OCI-LY1 (cell line): Measurements from ENCODE around the gene CLTRN.

Experiments used
- H2AFZ ChIP-seq: fragments of 200-600 bp; sonication (generic), shearing (Covaris generic); 2 replicates; pipeline ENCODE4 v1.6.0; 2014; ENCODE audit warnings: antibody characterized with exemption, mild to moderate bottlenecking, low read length
- H3F3A ChIP-seq: fragments of 200-600 bp; sonication (generic), shearing (Covaris generic); 2 replicates; pipeline ENCODE4 v1.6.0; 2014; ENCODE audit warnings: mild to moderate bottlenecking, antibody characterized with exemption, low read length, moderate library complexity; ENCODE audit not compliant: insufficient read depth
- H3K27ac ChIP-seq: fragments of 200-600 bp; sonication (generic); 2 replicates; pipeline ENCODE4 v1.5.1; 2014; ENCODE audit warnings: low read length, mixed run types, mild to moderate bottlenecking, low read depth; ENCODE audit not compliant: poor library complexity, severe bottlenecking
- H3K27me3 ChIP-seq: fragments of 200-600 bp; sonication (generic); 2 replicates; pipeline ENCODE4 v1.6.0; 2014; ENCODE audit warnings: antibody characterized with exemption, mild to moderate bottlenecking, low read length, moderate library complexity; ENCODE audit not compliant: insufficient read depth
- H3K36me3 ChIP-seq: fragments of 200-600 bp; sonication (generic); 2 replicates; pipeline ENCODE4 v1.6.1; 2014; ENCODE audit warnings: mild to moderate bottlenecking, antibody characterized with exemption, low read length, moderate library complexity, mixed read lengths; ENCODE audit not compliant: insufficient read depth
- H3K4me1 ChIP-seq: fragments of 200-600 bp; sonication (generic); 2 replicates; pipeline ENCODE4 v1.5.1; 2014; ENCODE audit warnings: mild to moderate bottlenecking, low read length, moderate library complexity; ENCODE audit not compliant: insufficient read depth, severe bottlenecking
- H3K4me2 ChIP-seq: fragments of 200-600 bp; sonication (generic), shearing (Covaris generic); 2 replicates; pipeline ENCODE4 v1.6.1; 2014; ENCODE audit warnings: low read length
- H3K4me3 ChIP-seq: fragments of 200-600 bp; sonication (generic); 2 replicates; pipeline ENCODE4 v1.5.1; 2014; ENCODE audit warnings: low read length, low read depth, mild to moderate bottlenecking, mixed read lengths; ENCODE audit not compliant: poor library complexity, severe bottlenecking
- H3K79me2 ChIP-seq: fragments of 200-600 bp; shearing (Covaris generic); 2 replicates; pipeline ENCODE4 v1.6.1; 2016; ENCODE audit warnings: mixed run types, low read length, mixed read lengths; ENCODE audit not compliant: insufficient read depth
- H3K9ac ChIP-seq: fragments of 200-600 bp; sonication (generic), shearing (Covaris generic); 2 replicates; pipeline ENCODE4 v1.6.1; 2014; ENCODE audit warnings: mild to moderate bottlenecking, low read length, mixed read lengths
- H3K9me2 ChIP-seq: fragments of 200-600 bp; sonication (generic), shearing (Covaris generic); 2 replicates; pipeline ENCODE4 v1.6.1; 2014; ENCODE audit warnings: low read depth, mild to moderate bottlenecking, low read length, mixed read lengths
- H3K9me3 ChIP-seq: fragments of 200-600 bp; shearing (Covaris generic); 2 replicates; pipeline ENCODE4 v1.6.1; 2014; ENCODE audit warnings: low read length, mixed read lengths
- H4K20me1 ChIP-seq: fragments of 200-600 bp; sonication (generic), shearing (Covaris generic); 2 replicates; pipeline ENCODE4 v1.6.0; 2016; ENCODE audit warnings: mild to moderate bottlenecking, low read length; ENCODE audit not compliant: insufficient read depth
- EZH2 ChIP-seq: fragments of 200-600 bp; sonication (generic), shearing (Covaris generic); IDR thresholded peaks from 2 replicates; pipeline ENCODE4 v1.8.0; 2017; ENCODE audit warnings: borderline replicate concordance, mixed run types, mild to moderate bottlenecking, antibody characterized with exemption, low read length, moderate library complexity, mixed read lengths
- TF ChIP-seq, protein P1 (sequence below): fragments of 200-600 bp; sonication (generic), shearing (Covaris generic); IDR thresholded peaks from 2 replicates; pipeline ENCODE4 v1.5.1; 2017; ENCODE audit warnings: mild to moderate bottlenecking, antibody characterized with exemption, low read length, moderate library complexity, mixed read lengths

The CLTRN gene

DNA sequence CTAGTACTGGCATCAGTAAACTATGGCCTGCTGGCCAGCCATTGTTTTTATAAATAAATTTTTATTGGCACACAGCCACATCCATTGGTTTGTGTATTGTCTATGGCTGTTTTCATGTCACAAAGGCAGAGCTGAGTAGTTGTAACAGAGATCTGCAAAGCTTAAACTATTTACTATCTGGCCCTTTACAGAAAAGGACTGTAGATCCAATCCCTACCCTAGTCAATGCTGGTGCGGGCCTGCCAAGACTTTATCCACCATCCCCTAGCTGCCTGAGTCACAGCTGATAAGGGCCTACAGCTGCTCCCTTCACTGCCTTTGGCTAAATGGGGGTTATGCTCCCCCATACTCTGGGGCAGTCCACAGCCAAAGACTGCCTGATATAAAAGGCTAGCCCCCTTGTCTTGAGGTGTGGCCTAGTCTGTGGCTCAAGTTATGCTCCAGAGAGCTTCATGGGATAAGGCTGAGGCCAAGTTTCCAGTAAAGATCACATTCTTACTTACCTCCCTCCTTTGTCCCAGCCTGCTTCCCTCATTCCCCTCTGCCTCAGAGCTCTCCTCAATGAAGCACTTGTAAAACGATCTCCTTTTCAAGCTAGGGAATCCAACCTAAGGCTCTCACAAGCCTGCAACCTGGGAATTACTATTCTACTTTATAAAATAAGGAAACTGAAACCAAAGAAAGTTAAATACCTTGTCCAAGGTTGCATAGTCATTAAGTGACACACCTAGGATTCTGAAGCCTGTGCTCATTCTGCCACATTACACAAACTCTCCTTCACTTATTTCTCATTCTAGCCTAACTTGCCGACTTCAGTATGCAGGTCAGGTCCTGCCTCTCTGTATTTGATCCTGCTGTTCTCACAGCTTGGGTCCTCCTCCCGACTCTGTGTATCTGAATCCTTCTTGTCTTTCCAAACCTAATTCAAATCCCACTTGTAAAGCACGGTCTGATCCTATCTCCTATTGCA is 84.5 kb downstream of the CLTRN start:
- no peaks in the 10 kb centered on the region for H3K9me2 ChIP-seq
- H3K4me2 ChIP-seq = no peak overlapping the region
- H3K27ac ChIP-seq = no peak overlapping the region
- no peaks in the 10 kb centered on the region for H4K20me1 ChIP-seq
- no peaks in the 10 kb centered on the region for H3K9me3 ChIP-seq
- no peak for TF ChIP-seq EZH2
- TF ChIP-seq, protein P1, sequence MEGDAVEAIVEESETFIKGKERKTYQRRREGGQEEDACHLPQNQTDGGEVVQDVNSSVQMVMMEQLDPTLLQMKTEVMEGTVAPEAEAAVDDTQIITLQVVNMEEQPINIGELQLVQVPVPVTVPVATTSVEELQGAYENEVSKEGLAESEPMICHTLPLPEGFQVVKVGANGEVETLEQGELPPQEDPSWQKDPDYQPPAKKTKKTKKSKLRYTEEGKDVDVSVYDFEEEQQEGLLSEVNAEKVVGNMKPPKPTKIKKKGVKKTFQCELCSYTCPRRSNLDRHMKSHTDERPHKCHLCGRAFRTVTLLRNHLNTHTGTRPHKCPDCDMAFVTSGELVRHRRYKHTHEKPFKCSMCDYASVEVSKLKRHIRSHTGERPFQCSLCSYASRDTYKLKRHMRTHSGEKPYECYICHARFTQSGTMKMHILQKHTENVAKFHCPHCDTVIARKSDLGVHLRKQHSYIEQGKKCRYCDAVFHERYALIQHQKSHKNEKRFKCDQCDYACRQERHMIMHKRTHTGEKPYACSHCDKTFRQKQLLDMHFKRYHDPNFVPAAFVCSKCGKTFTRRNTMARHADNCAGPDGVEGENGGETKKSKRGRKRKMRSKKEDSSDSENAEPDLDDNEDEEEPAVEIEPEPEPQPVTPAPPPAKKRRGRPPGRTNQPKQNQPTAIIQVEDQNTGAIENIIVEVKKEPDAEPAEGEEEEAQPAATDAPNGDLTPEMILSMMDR = no peak
- H2AFZ ChIP-seq = no peak overlapping the region
- H3K9ac ChIP-seq = no peak overlapping the region
- H3F3A ChIP-seq = no peaks in the 10 kb centered on the region
- H3K27me3 ChIP-seq = no peaks in the 10 kb centered on the region
- no peaks in the 10 kb centered on the region for H3K36me3 ChIP-seq
- H3K4me3 ChIP-seq = no peak overlapping the region
- no peaks in the 10 kb centered on the region for H3K79me2 ChIP-seq
- no peaks in the 10 kb centered on the region for H3K4me1 ChIP-seq
